MG63 (cell line): ENCODE results near the gene XRN2. TPM values are rescaled to one million over a fixed set of nuclear protein-coding genes. Genes with fewer than 3 reads are reported as not detected.
"Not testable (repeated sequence)": the region's sequence is repeated elsewhere in the genome, so short reads cannot be mapped to it uniquely, and the experiment has no call there.

ENCODE experiments used
- DNase-seq: peaks from one replicate; pipeline ENCODE4 v3.0.0-alpha.2; 2020
- H3K27me3 ChIP-seq: fragments of 250-450 bp; sonication (Bioruptor Pico); 2 replicates; pipeline ENCODE4 v1.5.1; 2020; ENCODE audit warnings: mild to moderate bottlenecking, moderate library complexity
- H3K36me3 ChIP-seq: fragments of 250-450 bp; sonication (Bioruptor Pico); 2 replicates; pipeline ENCODE4 v1.5.1; 2020; ENCODE audit warnings: mild to moderate bottlenecking, moderate library complexity
- H3K4me3 ChIP-seq: fragments of 250-450 bp; sonication (Bioruptor Pico); 2 replicates; pipeline ENCODE4 v1.5.1; 2020; ENCODE audit warnings: mild to moderate bottlenecking, moderate library complexity
- H3K9me3 ChIP-seq: fragments of 250-450 bp; sonication (Bioruptor Pico); 2 replicates; pipeline ENCODE4 v1.5.1; 2020; ENCODE audit warnings: mild to moderate bottlenecking, moderate library complexity
- total RNA-seq: library from RNA; depleted of rRNA; stranded (reverse); fragments of >200 nt; shearing (Covaris generic); gene quantifications from 2 replicates; pipeline ENCODE4 v1.2.3, GENCODE V29; 2014; ENCODE audit warnings: low replicate concordance

The XRN2 gene
- total RNA-seq, 1 experiment from 2014 or later = 79.9 TPM

DNA sequence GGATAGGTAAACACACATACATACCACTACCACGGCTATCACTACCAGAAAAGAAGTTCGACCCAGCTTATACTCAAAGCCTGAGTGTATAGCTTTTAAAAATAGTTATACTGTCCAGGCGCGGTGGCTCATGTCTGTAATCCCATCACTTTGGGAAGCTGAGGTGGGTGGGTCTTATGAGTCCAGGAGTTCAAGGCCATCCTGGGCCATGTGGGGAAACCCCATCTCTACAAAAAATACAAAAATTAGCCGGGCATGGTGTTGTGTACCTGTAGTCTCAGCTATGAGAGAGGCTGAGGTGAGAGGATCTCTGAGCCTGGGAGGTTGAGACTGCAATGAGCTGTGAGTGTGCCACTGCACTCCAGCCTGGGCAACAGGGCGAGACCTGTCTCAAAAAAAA lies 61.3 kb downstream of the XRN2 start:
- no peak for DNase-seq
- Histone ChIP-seq H3K36me3 (peaks cover 11% of the 10 kb centered on the region), H3K4me3 (no peak overlapping the region), H3K27me3 (no peaks in the 10 kb centered on the region), H3K9me3 (no peaks in the 10 kb centered on the region)

DNA sequence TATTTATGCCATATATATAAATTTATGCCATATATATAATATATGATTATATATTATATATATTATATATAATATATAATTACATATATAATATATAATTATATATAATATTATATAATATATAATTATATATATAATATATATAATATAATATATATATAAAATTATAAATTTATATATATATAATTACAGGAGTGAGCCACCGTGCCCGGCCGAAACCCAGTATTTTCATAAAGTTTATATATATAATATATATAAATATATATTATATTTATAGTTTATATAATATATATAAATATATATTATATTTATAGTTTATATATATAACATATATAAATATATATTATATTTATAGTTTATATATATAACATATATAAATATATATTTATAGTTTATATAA lies 62.6 kb downstream of the XRN2 start:
- H3K4me3 ChIP-seq = no peak overlapping the region
- peaks cover 14% of the 10 kb centered on the region for H3K36me3 ChIP-seq
- no peaks in the 10 kb centered on the region for H3K9me3 ChIP-seq
- H3K27me3 ChIP-seq = no peaks in the 10 kb centered on the region
- DNase-seq = no peak

DNA sequence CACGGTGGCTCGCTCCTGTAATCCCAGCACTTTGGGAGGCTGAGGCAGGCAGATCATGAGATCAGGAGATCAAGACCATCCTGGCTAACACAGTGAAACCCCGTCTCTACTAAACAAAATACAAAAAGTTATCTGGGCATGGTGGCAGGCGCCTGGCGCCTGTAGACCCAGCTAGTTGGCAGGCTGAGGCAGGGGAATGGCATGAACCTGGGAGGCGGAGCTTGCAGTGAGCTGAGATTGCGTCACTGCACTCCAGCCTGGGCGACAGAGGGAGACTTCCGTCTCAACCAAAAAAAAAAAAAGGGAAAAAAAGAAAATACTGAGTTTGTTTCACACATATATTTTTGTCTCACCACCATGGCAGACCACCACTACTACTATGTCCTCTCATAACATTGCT lies 63.1 kb downstream of the XRN2 start:
- peaks cover 10% of the 10 kb centered on the region for H3K36me3 ChIP-seq
- H3K9me3 ChIP-seq, DNase-seq, H3K27me3 ChIP-seq, H3K4me3 ChIP-seq: not testable (repeated sequence)

DNA sequence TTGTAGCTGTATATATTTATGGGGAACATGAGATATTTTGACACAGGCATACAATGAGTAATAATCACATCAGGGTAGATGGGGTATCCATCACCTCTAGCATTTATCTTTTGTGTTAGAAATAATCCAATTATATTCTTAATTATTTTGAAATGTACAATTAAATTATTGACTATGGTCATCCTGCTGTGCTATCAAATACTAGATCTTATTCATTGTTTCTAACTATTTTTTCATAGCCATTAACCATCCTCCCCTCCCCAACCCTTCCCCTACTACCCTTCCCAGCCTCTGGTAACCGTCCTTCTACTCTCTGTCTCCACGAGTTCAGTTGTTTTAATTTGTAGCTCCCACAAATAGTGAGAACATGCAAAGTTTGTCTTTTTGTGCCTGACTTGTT lies 65.7 kb downstream of the XRN2 start:
- no peaks in the 10 kb centered on the region for H3K27me3 ChIP-seq
- no peaks in the 10 kb centered on the region for H3K9me3 ChIP-seq
- DNase-seq = no peak
- H3K4me3 ChIP-seq = no peak overlapping the region
- H3K36me3 ChIP-seq = peaks cover 10% of the 10 kb centered on the region

DNA sequence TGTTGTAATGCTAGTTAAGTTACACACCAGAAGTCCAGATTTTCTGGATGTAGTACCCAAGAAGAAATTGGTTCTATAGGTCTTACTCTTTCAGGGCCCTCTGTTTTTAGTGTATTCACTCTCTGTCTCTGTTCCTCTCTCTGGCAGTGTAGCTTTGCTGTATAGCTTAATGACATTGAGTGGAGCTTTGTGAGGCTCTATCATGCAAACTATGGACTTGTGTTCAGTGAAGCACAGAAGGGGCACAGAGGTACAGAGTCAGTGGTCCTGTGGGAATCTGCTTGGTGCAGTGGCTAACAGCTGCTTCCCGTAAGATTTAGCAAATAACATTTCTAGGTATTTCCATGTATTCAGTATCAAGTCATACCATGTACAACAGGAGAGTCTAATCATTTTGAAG lies 68.1 kb downstream of the XRN2 start:
- no peak overlapping the region for H3K4me3 ChIP-seq
- no peaks in the 10 kb centered on the region for H3K9me3 ChIP-seq
- DNase-seq = no peak
- no peaks in the 10 kb centered on the region for H3K27me3 ChIP-seq
- peaks cover 7% of the 10 kb centered on the region for H3K36me3 ChIP-seq

DNA sequence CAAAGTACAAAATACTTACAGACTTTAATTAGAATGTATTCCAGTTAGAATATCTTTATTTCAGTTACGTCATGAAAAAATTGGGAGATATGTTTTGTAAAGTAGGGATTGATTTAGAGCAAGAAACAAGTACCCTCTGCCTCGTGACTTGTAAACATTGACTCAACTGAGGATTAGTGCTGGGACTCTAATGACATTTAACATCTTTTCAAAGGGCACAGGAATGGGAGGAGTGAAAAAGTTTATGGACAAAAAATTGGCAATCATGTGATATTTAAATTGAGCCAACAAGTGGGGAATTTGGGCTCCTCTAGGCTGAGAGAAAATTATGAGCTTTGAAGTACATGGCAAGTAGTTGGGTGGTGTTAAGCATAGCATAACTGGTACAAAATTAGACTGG lies 68.9 kb downstream of the XRN2 start:
- Histone ChIP-seq H3K9me3 (no peaks in the 10 kb centered on the region), H3K36me3 (peaks cover 7% of the 10 kb centered on the region), H3K4me3 (no peak overlapping the region), H3K27me3 (no peaks in the 10 kb centered on the region)
- DNase-seq = no peak

DNA sequence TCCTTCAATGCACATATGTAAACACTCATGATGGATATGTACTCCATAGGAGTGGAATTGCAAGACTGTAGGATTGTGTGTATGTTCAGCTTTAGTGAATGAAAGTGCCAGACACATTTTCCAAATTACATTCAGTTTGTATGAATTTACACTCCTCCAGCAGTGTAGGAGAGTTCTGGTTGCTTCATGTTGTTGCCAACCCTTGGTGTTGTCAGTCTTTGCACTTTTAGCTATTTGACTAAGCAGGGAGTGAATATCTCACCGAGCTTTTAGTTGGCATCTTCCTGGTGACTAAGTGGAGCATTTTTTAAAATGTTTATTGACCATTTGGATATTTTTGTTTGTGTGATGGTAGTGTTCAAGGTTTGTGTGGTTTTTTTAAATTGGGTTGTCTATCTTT lies 70.3 kb downstream of the XRN2 start:
- H3K36me3 ChIP-seq = peaks cover 7% of the 10 kb centered on the region
- no peak overlapping the region for H3K4me3 ChIP-seq
- DNase-seq = no peak
- H3K27me3 ChIP-seq = no peaks in the 10 kb centered on the region
- H3K9me3 ChIP-seq = no peaks in the 10 kb centered on the region

DNA sequence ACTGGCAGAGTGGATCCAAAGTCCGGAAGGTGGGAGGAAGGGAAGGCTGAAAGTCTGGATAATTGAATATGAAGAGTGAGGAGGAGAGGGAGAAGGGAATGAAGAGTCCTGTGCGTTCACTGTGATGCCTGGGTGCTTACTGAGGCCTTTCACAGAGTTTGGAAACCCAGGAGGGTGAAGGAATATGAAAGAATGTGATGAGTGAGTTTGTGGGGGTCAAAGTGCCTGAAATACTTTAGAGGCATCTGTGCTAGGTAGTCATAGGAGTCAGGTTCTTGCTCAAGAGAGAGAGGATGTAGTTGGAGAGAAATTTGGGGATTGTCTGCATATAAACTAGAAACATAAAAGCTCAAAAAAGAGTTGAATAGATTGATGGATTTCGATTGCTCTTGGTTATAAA lies 73.5 kb downstream of the XRN2 start:
- H3K4me3 ChIP-seq = no peak overlapping the region
- H3K9me3 ChIP-seq = no peaks in the 10 kb centered on the region
- H3K36me3 ChIP-seq = peaks cover 2% of the 10 kb centered on the region
- H3K27me3 ChIP-seq = no peaks in the 10 kb centered on the region
- no peak for DNase-seq

DNA sequence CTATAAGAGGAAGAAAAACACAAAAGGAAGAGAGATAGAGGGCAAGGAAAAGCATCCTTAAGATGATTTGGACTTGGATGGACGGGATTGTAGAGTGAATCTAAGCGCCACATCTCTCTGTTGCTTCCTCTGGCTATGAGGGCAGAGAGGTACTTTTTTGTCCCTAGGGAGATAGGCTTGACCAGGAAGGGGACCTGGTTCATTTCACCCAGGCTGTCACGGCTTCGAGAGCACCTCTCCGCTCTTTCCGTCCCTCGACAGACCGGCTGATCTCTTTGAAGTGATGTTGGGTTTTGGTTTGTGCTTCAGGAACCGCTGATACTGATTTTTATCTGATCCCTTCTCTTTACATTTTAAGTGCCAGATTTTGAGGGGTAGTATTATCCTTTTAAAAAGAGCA lies 74.6 kb downstream of the XRN2 start:
- Histone ChIP-seq H3K27me3 (no peaks in the 10 kb centered on the region), H3K36me3 (peaks cover 8% of the 10 kb centered on the region), H3K4me3 (no peak overlapping the region), H3K9me3 (no peaks in the 10 kb centered on the region)
- no peak for DNase-seq

DNA sequence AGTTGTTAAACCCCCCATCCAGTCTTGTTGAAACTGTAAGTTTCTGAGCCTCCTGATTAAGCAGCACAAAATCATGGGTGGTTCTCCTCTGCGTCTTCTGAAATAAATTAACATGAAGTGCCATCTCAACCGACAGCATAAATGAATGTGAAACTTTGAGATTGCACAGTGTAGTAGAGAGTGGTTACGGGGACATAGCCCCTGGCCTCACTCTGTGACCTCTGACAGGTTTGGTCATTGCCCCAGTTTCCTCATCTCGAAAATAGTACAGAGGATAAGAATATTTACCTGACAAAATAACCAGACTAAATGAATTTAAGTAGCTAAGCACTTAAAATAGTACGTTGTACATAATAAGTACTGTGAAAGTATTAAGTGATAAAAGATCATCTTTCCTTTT lies 75.1 kb downstream of the XRN2 start:
- DNase-seq = no peak
- H3K9me3 ChIP-seq = no peaks in the 10 kb centered on the region
- no peaks in the 10 kb centered on the region for H3K27me3 ChIP-seq
- no peak overlapping the region for H3K4me3 ChIP-seq
- H3K36me3 ChIP-seq = peaks cover 8% of the 10 kb centered on the region

DNA sequence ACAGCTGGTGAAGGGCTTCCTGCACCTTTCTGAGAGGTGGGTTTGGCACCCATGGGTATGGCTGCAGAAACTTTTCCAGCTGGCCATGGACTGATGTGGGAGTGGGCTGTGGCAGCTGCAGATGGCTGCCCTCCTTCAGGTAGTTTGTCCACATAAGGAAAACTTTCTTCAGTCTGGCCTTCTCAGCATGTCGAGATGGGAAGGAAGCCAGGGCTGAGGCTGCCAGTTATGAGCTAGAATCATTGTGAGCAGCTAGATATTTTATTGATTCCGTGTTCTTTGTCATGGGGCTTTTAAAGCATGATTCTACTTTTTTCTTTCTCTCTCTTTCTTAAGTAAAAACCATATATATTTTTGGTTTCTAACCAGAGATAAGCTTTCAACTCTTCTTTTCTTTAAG lies 77.6 kb downstream of the XRN2 start:
- H3K9me3 ChIP-seq = no peaks in the 10 kb centered on the region
- no peaks in the 10 kb centered on the region for H3K27me3 ChIP-seq
- no peak for DNase-seq
- no peak overlapping the region for H3K4me3 ChIP-seq
- H3K36me3 ChIP-seq = peaks cover 11% of the 10 kb centered on the region

DNA sequence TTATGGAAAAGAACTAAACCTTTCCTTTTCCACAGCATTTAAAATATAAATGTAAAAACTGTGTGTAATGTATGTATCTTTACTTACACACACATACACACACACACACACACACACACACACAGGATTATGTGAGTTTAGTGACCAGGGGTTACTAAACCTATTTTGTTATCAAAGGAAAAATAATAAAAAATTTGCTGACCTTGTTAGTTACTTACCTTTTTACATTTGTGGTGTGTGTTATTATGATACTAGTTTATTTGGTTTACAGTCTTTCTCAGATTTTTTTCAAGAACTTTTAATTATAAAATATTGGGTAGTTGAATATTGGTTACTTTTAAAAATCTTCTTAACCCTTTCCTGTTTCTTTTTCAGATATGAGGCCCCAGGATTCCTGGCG lies 78.5 kb downstream of the XRN2 start:
- Histone ChIP-seq H3K27me3 (no peaks in the 10 kb centered on the region), H3K9me3 (no peaks in the 10 kb centered on the region), H3K36me3 (peaks cover 14% of the 10 kb centered on the region), H3K4me3 (no peak overlapping the region)
- no peak for DNase-seq

DNA sequence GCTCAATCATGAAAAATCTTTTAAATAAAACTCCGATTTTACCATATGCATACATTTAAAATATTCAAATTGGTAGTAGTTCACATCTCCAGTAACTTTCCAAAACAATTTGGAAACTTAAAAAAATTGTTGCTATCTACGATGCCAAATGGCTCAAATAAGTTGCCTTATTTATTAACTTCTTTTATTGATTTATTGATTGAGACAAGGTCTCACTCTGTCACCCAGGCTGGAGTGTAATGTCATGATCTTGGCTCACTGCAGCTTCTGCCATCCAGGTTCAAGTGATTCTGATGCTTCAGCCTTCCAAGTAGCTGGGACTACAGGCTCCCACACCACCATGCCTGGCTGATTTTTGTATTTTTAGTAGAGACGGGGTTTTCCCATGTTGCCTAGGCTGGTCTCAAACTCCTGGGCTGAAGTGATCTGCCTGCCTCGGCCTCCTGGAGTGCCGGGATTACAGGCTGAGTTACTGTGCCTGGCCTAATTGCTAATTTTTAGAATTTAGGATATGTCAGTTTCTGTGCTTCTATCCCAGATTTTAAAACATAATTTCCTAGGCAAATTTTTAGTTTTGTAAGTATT lies 81.3 kb downstream of the XRN2 start:
- no peaks in the 10 kb centered on the region for H3K9me3 ChIP-seq
- no peak overlapping the region for H3K4me3 ChIP-seq
- DNase-seq = no peak
- H3K27me3 ChIP-seq = no peaks in the 10 kb centered on the region
- H3K36me3 ChIP-seq = peaks cover 20% of the 10 kb centered on the region

DNA sequence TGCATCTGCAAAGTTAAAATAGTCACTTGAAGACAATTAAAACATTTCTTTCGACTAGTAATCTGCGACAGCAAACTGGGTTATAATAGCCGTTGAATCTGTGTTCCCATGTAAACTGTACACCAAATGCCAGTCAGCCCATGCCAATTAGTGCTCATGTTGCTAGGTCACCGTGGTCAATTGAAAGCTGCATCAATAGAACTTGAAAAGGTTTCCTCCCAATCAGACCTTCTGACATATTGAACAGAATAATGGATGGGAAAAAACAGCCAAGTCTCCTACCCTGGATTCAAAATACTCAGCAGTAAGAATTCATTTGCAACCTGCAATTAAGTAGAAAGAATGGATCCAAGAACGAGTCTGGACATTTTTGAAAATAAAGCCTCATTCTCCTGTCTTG lies 83.0 kb downstream of the XRN2 start:
- DNase-seq = no peak
- H3K9me3 ChIP-seq = no peaks in the 10 kb centered on the region
- peaks cover 24% of the 10 kb centered on the region for H3K36me3 ChIP-seq
- H3K4me3 ChIP-seq = no peak overlapping the region
- H3K27me3 ChIP-seq = no peaks in the 10 kb centered on the region

DNA sequence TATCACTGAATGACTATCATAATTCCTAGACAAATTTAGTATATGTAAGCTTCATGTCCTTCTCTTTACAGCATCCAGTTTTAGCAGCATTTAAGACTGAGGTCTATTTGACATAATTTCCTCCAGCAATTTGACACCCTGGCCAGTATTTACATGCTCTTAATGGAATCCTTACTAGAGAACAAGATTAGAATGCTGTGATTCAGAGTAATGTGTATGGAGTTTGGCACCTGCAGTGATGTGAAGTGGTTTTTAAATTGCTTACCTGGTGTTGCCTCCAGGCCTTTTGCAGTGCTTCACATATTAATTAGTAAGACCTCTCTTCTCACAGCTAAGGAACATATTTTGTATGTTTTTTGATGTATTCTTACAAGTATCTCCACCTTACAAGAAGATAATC lies 84.4 kb downstream of the XRN2 start:
- peaks cover 18% of the 10 kb centered on the region for H3K36me3 ChIP-seq
- no peak for DNase-seq

DNA sequence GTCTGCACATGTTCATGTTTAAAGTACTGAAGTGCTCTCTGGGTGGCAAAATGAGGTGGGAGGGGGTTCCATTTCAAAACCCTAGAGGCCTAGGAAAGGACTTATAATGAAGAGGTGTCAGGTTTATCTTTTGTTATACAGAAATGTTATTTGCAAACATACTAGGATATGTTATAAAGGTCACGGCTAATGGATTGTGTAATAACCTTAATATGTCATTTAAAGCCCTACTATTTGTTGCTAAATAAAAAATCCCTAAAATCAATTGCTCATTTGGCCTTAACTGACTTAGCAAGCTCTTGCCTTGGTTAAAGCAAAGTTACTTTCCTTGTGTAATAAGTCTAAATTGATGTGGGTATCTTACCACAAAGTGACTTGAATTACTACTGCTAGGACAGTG lies 85.4 kb downstream of the XRN2 start:
- H3K36me3 ChIP-seq = peaks cover 16% of the 10 kb centered on the region
- no peak overlapping the region for H3K4me3 ChIP-seq
- no peak for DNase-seq
- H3K9me3 ChIP-seq = no peaks in the 10 kb centered on the region
- no peaks in the 10 kb centered on the region for H3K27me3 ChIP-seq

More for the DNA sequence above, 84.4 kb downstream of the XRN2 start:
- no peaks in the 10 kb centered on the region for H3K9me3 ChIP-seq
- H3K4me3 ChIP-seq = no peak overlapping the region
- H3K27me3 ChIP-seq = no peaks in the 10 kb centered on the region

DNA sequence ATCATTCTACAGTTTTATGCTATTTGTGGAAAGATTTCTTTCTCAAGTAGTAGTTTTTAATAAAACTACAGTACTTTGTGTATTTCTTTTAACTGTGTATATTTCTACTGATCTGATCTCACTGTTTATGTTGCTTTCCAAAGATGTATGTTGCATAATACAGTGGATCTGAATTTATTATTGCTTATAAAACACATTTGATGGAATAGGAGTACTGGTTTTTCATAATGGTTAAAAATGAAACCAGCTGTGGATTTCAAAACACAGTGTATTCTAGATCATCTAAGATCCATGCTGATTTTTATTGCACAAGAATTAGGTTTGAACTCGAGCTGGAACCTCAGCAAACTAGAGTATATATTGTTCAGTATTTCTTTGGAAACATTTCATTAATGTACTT lies 86.2 kb downstream of the XRN2 start:
- Histone ChIP-seq H3K4me3 (no peak overlapping the region), H3K36me3 (peaks cover 16% of the 10 kb centered on the region), H3K9me3 (no peaks in the 10 kb centered on the region), H3K27me3 (peaks cover 1% of the 10 kb centered on the region; the same call in 1 of the 2 replicates)
- no peak for DNase-seq

DNA sequence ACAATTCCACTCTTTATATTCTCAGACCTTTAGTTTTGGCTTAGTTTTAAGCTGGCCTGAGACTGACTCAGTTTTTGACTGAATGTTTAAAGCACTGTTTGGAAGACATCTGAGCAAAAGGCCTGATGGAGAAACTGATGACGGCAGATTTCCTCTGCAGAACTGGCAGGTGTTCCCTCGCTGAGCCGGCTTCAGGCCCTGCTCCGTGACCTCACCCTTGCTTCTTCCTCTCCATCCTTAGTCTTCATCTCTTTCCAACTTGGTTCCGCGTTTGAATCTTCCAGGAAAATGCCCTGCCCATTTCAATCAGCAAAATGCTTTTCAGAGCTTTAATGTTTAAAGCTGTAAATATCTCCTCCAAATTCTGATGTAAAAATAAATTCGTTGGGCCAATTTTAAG lies 87.6 kb downstream of the XRN2 start:
- Histone ChIP-seq H3K36me3 (peaks cover 13% of the 10 kb centered on the region), H3K27me3 (peaks cover 15% of the 10 kb centered on the region; the same call in 1 of the 2 replicates), H3K9me3 (no peaks in the 10 kb centered on the region), H3K4me3 (no peak overlapping the region)
- DNase-seq = no peak
